Measurements from ENCODE around the gene RPS27A. TPM values are rescaled to one million over a fixed set of nuclear protein-coding genes. Genes with fewer than 3 reads are reported as not detected.
A peak's percentile ranks its signal among the peaks of the same experiment; 100 is the strongest.

The RPS27A gene
- total and polyA plus RNA-seq, 10 of the 15 experiments (the other 5 are each of a cell fraction or from before 2014, with no cell fraction given): 1,460 to 4,705 (median 1,996) TPM

- TF ChIP-seq ZBTB4 (CRISPR knock-in tag; IDR thresholded peaks at IDR 0.05) (no peak), NRF1 (conservative IDR thresholded peaks at IDR 0.05; ENCODE audit: low read depth, low read length) (peak; percentile 54), RELB (IDR thresholded peaks at IDR 0.05; ENCODE audit: low read depth) (0 out of 2 replicates have a peak, but pooled peaks have one; percentile 30)
Observed at GRCh38 chr2:55282110-55282917, 49.8 kb downstream of the RPS27A start (continued).

DNA sequence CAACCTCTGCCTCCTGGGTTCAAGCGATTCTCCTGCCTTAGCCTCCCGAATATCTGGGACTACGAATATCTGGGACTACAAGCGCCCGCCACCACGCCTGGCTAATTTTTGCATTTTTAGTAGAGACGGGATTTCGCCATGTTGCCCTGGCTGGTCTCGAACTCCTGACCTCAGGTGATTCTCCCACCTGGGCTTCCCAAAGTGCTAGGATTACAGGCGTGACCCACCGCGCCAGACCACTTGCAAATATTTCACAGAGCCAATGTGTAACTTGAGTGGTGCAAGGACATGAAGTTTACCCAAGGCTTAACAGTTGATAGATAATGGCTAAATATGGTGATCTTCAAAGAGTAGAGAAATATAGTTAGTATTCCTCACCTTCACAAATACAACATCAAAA, 50.6 kb downstream of the RPS27A start:
- H2AFZ ChIP-seq (ENCODE audit: control insufficient read depth, low read depth, low read length): no peak overlapping the region
- RAD21 ChIA-PET (ENCODE audit: unreplicated experiment): no interaction called here
- FAIRE-seq (no peak), ATAC-seq (no peak), DNase-seq (ENCODE audit: low read depth, low spot score) (no peak)
- SMC1A ChIA-PET (ENCODE audit: uncharacterized antibody, unreplicated experiment): interaction anchor here (0.8 to 1.4 kb wide), 3 partner anchors 13 to 156 kb away, joined by 3 to 5 read pairs (median 3); no protein-coding TSS in a partner anchor
- no peaks in the 10 kb centered on the region for H3K9me3 ChIP-seq (replicated peaks; ENCODE audit: control insufficient read depth, insufficient read depth, low read length)
- peak overlapping the region; percentile 38; the same call in 1 of the 2 replicates for H3K4me3 ChIP-seq
- WGBS (ENCODE audit: insufficient coverage, insufficient replicate concordance, low lambda C conversion rate, missing lambda C conversion rate): 98% methylated on average over 12 of the region's 12 CpGs
- in situ Hi-C loops (cut with MboI) (no loop called here), intact Hi-C loops (cut with micrococcal nuclease; ENCODE audit: unreplicated experiment) (loop anchor here (2.0 to 10.0 kb wide), 2 partner anchors 50 to 332 kb away; partner anchors contain the start of genes CLHC1, PPP4R3B and RPS27A)
- peaks cover 4% of the 10 kb centered on the region; the same call in 1 of the 2 replicates for H3K4me1 ChIP-seq (ENCODE audit: control insufficient read depth, insufficient read depth, low read length)
- no peaks in the 10 kb centered on the region for H3K27me3 ChIP-seq (replicated peaks in 1 of 2; ENCODE audit: control insufficient read depth in 2 of 2, insufficient read depth in 2 of 2, low read length in 1 of 2)
- POLR2A ChIA-PET: no interaction called here
- no peak overlapping the region for H3K27ac ChIP-seq (ENCODE audit: control insufficient read depth, insufficient read depth)
- no peaks in the 10 kb centered on the region; a peak in 1 of 4 replicates for H3K36me3 ChIP-seq (ENCODE audit: control insufficient read depth in 2 of 2, insufficient read depth in 2 of 2, low read length in 1 of 2)
- H3K9ac ChIP-seq (ENCODE audit: control insufficient read depth, insufficient read depth, low read length): no peak overlapping the region
- CTCF ChIA-PET: interaction anchor here (1.1 kb wide), 1 partner anchor 10 kb away, joined by 3 read pairs; no protein-coding TSS in a partner anchor
- BruUV-seq (replicated peaks): no TSS peak
- no peaks in the 10 kb centered on the region for H4K20me1 ChIP-seq (ENCODE audit: control insufficient read depth, insufficient read depth)
- peak overlapping the region; percentile 21 for H3K4me2 ChIP-seq (ENCODE audit: control insufficient read depth, insufficient read depth)
- H3K79me2 ChIP-seq (ENCODE audit: control insufficient read depth, insufficient read depth, low read length): peaks cover 16% of the 10 kb centered on the region
- no peak for TF ChIP-seq CEBPB (IDR thresholded peaks at IDR 0.05; ENCODE audit: borderline replicate concordance in 1 of 2, low read depth in 2 of 2, low read length in 2 of 2)
- TF ChIP-seq ZNF622 (IDR thresholded peaks at IDR 0.05): no peak
- no peak for TF ChIP-seq NR2C1 (IDR thresholded peaks at IDR 0.05)
- TF ChIP-seq E2F8 (IDR thresholded peaks at IDR 0.05; ENCODE audit: low read depth, partially characterized antibody): no peak
- TF ChIP-seq YBX1 (IDR thresholded peaks at IDR 0.05): no peak
- no peak for TF ChIP-seq ASH2L (IDR thresholded peaks at IDR 0.05; ENCODE audit: borderline replicate concordance, low read depth)
- TF ChIP-seq BCL3 (IDR thresholded peaks at IDR 0.05; ENCODE audit: borderline replicate concordance, insufficient read depth, low read depth, low read length, poor library complexity, severe bottlenecking): no peak

All from GM12878 (cell line).